NCI-H1436 (cell line): ENCODE data around the gene CDK11A.
A peak's percentile ranks its signal among the peaks of the same experiment; 100 is the strongest.
"Not testable (repeated sequence)": the region's sequence is repeated elsewhere in the genome, so short reads cannot be mapped to it uniquely, and the experiment has no call there.

Experiments
- DNase-seq: peaks from one replicate; lab custom pipeline; 2025; lab: John Stamatoyannopoulos, UW

Gene CDK11A

DNA sequence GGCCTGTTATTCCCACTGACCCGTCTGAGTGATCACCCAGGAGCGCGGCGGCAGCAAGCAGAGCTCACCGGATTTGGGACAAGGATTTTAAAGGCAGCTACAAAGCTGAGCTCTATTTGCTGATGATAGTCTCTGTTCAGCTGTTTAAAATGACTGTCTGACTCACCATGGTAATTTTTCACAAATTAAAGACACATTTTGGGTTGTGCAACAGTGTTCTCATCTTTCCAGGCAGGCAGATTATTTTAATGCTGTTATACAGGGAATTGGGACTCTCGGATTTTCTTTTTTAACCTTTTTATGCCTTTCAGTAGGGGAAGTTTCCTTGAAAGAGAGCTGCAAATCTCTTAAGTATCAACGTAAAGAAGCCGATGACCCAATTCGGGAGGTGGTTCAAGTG, 61.8 kb downstream of the CDK11A start:
- not testable (repeated sequence) for DNase-seq

DNA sequence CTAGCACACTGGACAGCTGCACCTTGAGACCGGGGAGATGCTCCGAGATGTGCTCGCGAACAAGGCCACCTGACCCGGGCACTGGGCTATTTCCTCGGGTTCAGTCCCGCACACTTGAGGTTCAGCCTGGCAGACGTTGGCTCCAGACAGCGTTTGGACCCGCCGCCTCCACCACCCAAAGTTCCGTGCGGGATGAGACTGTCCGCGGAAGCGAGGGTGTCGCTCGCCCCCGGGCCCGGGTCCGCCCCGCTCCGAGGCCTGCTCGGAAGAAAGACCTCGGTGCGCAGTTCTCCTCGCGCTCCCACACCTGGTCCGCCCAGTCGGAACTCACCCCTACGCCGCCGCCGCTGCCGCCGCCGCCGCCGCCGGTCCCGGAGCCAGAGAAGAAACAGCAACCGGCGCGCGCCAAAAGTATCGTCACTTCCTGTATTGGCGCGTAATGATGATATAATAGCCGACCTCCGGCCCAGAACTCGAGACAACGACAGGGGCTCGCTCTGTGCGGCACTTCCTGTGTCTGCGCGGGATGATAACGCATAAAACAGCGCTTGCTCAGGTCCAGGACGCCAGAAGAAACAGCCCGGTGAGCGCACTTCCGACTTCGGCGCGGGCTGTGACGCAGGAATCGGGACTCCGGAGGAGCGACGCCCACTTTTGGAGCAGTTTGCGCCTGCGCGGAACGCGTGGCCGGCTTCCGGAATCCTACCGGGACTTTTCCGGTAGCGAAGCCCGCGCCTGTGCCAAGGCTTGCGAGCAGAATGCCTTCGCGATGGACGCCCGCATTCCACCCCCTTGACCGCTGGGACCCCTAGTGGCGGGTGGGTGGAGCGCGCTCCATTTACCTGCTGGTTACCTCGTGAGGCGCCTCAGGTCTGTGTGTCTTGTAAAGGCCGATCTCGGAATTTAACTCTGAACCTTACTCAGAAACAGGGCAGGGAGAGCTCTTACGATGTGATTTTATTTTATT, 65.3 kb downstream of the CDK11A start, which contains the start of gene CDK11B:
Gene CDK11B, minus strand, starts transcription at position 422 of the 967 bp plus-strand sequence. CDS start 1,519 bp downstream, outside the sequence.
- DNase-seq = peak; percentile 77
